NOMO-1 (cell line): ENCODE measurements around the gene ANKFY1.

ENCODE experiments used
- DNase-seq, 2 experiments: peaks; one replicate each; lab custom pipeline; 2025; ENCODE audit not compliant: unreplicated experiment in 2 of 2; lab: John Stamatoyannopoulos, UW

ANKFY1 gene

DNA sequence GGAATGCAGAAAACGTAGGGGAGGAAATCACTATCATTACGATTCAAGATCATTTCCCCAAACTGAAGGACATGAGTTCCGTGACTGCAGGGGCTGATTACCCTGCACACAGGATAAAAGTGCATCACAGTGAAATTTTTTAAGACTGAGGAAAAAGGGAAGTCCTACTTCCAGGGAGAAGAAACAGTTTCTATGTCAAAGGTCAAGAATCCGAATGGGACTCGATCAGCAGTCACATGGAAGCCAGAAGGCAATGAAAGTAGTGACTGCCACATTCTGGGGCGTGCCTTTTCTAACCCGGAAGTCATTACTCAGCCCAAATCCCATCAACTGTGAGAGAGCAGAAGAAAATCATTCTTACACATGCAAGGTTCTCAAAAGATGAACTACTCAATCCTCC is 133.1 kb downstream of the ANKFY1 start:
- DNase-seq: peak; percentile 73 to 79

DNA sequence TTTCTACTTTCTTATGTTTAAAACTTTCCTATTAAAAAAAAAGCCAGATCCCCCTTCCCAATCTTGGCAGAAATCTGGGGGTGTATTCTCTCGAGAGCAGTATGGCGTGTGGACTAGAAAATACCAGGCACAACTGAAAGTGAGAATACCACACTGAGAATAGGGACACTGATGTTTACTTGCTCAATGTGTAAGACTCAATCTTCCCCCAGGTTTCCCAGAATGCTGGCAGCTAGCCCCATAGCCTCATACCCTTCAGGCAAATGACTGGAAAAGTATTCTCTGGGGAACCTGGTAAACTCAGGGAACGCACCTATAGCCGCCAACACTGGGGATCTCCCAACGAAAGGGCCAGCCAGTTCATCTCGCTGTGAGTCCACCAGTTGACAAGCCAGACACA is 136.2 kb downstream of the ANKFY1 start:
- no peak for DNase-seq

DNA sequence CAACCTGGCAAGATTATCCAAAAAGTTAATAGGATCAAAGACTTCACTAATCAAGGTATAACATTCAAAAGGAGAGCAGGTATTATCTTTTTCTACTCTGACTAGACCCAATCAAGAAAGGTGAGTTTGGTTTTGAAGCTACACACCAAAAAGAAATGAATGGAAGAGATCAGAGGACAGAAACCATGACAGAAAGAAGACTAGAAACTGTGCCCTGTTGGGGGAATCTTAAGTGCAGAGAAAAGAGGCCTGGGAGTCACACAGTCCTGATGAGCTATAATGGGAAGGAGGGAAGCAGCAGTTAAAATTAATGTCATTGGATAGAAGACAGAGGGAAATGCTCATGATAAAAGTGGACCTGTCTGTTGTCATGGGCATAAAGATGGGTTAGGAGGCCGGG is 138.2 kb downstream of the ANKFY1 start:
- DNase-seq: no peak

DNA sequence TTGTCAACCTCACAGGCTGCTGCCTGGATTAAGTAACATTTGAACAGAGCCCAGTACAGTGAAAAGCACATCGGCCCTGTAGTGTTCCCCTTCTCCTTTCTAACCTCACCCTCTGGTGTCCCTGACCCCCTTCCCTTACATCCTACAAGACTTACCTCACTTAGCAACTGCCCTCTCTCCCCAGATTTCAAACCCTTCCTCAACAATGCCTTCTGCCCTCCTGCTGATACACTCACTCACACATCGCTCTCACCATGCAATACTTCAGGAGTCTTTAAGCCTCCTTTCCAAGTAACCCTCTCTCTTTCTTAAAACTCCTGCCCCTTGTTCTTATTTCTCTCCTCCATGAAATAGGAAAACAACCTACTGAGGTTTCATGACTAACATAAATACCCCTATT is 138.8 kb downstream of the ANKFY1 start:
- no peak for DNase-seq

DNA sequence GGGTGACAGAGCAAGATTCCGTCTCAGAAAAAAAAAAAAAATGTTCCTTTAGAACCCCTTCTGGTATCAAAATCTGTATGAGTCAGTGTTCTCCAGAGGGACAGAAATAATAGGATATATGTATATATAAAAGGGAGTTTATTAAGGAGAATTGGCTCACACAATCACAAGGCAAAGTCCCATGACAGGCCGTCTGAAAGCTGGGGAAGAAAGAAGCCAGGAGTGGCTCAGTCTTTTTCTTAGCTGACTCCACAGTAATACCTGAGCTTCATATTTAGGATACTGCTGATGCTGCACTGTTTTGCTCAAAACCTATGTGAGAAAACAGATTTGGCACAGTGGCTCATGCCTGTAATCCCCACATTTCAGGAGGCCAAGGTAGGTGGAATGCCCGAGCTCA is 143.4 kb downstream of the ANKFY1 start:
- no peak for DNase-seq

DNA sequence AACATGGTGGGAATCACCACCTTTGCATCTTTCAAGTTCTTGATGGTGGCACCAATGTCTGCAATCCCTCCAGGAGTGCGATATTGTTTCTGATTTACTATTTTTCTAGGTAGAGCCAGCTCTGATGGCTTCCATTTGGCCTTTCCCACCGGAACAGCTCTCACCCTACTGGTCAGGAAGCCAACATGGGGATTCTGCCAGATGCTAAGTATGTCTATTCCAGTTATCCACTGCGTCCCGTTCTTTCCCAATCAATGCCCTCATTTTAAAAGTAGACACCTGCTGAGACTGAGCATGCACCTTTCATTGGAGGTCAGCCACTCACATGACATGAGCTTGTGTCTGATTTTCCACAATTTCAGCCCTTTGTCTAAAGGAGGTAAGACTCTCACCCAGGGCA is 144.5 kb downstream of the ANKFY1 start:
- no peak for DNase-seq

DNA sequence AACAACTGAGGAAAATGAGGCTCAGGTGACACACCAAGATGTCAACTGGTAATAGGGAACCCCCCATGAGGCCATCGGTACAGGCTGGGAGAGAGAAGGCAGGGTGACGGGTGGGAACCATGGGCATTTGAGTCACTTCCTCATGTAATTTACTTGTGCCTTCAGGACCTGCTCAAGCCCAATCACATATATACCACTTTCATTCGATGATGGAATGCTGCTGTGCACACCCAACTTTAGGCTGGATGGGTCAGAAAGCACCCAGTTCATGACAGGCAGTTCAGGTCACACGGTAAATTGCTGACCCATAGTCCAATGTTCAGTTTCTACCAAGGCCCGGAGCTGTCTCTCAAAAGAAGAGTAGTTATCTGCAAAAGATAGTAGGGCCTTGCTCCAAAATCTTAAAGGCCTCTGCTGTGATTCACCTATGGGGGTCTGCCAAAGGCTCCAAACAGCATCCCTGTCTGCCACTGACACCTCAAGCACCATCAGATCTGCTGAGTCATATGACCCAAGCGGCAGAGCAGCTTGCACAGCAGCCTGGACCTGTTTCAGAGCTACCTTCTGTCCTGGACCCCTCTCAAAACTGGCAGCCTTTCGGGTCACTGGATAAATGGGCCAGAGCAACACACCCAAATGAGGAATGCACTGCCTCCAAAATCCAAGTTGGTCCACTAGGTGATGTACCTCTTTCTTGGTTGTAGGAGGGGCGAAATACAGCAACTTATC is 145.6 kb downstream of the ANKFY1 start:
- no peak for DNase-seq

DNA sequence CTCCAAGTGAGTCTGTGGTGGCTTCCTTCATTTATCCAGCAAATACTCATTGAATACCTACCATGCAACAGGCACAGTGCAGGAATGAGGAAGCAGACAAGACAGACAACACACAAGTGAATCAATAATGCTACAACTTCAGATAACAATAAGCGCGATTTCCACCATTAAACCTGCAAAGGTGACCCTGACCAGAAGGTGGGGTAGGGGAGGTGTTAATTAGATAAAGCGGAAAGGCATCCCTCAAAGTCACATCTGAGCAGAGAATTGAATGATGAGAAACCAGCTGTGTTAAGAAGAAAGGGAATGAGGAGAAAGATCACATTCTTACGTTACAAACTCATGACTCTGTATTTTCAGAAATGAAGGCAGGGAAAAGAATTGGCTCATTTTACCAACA is 147.3 kb downstream of the ANKFY1 start:
- DNase-seq: no peak
